ENCODE results near the gene LAMB2. TPM values are rescaled to one million over a fixed set of nuclear protein-coding genes. Genes with fewer than 3 reads are reported as not detected.

The LAMB2 gene
- total and polyA plus RNA-seq, 9 donors = 408 to 681 (median 491) TPM

DNA sequence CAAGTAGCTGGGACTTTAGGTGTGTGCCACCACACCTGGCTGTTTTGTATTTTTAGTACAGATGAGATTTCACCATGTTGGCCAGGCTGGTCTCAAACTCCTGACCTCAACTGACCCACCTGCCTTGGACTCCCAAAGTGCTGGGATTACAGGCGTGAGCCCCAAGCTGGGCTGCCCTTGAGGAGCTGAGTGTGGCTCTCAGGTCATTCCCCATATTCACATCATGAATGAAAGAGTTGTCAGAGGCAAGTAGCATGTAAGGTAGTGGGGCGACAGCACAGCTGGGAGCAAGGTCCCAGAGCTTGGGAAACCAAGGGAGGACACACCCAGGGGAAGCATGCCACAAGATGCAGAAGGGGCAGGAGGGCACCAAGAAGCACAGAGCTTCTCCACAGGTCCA is 28.3 kb upstream of the LAMB2 start:
- intact Hi-C loops (cut with DNase I) = loop anchor here in 2 of 4 donors (5.0 to 10.0 kb wide), 2 partner anchors 34 to 284 kb away; no protein-coding TSS in a partner anchor
- H3K4me3 ChIP-seq = no peak overlapping the region
- WGBS, 3 donors = 93 to 97% (median 94%) methylated on average over 2 of the region's 2 CpGs
- H3K9me3 ChIP-seq = no peaks in the 10 kb centered on the region
- TF ChIP-seq EP300 (IDR thresholded peaks at IDR 0.05) (no peak), CTCF (IDR thresholded peaks at IDR 0.05) (no peak), POLR2A (IDR thresholded peaks at IDR 0.05) (no peak)
- no peak overlapping the region for H3K27ac ChIP-seq
- no peaks in the 10 kb centered on the region for H3K27me3 ChIP-seq
- H3K4me1 ChIP-seq (ENCODE audit: insufficient read depth) = no peaks in the 10 kb centered on the region
- no peak for DNase-seq
- no peaks in the 10 kb centered on the region for H3K36me3 ChIP-seq

GRCh38 chr3:49158792-49159191 is 25.9 kb upstream of the LAMB2 start:
- Histone ChIP-seq H3K4me1 (ENCODE audit: insufficient read depth) (no peaks in the 10 kb centered on the region), H3K27me3 (no peaks in the 10 kb centered on the region), H3K4me3 (no peak overlapping the region), H3K36me3 (no peaks in the 10 kb centered on the region), H3K9me3 (no peaks in the 10 kb centered on the region), H3K27ac (no peak overlapping the region)
- 54 to 82% (median 62%) methylated on average over 2 of the region's 2 CpGs for WGBS, 3 donors
- no peak for DNase-seq
- intact Hi-C loops (cut with DNase I) = no loop called here
- TF ChIP-seq EP300 (IDR thresholded peaks at IDR 0.05) = no peak
- no peak for TF ChIP-seq POLR2A (IDR thresholded peaks at IDR 0.05)
- TF ChIP-seq CTCF (IDR thresholded peaks at IDR 0.05) = no peak

DNA sequence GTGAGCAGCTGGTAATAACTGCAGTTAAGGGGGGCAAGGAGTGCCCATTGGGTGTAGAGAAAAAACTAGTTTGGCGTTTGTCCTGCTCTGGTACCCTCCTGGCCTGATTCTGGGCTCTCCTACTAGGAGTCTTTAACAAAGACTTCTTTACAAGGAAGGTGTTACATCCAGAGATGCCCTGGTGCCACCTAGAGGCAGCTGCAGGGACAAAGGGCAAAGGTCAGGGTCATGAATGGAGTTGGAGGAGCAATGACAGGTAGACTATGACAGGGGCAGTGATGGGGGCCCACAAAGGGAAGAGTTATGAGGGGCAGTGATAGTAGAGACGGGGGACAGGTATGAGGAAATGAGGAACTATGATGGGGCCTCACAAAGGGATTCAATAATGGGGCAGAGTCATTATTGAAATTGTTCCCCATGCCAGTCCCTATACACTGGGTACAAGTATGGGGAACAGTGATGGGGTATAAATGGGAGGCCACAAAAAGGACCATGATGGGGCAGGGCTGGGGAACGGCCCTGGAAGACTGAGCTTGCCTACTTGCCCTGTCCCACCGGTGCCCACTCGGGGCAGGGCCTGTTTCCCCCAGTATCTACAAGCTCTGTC is 25.4 kb upstream of the LAMB2 start:
- Histone ChIP-seq H3K4me3 (no peak overlapping the region), H3K36me3 (no peaks in the 10 kb centered on the region), H3K27ac (no peak overlapping the region), H3K9me3 (no peaks in the 10 kb centered on the region), H3K4me1 (ENCODE audit: insufficient read depth) (no peaks in the 10 kb centered on the region), H3K27me3 (no peaks in the 10 kb centered on the region)
- intact Hi-C loops (cut with DNase I) = no loop called here
- TF ChIP-seq POLR2A (IDR thresholded peaks at IDR 0.05) = no peak
- no peak for TF ChIP-seq EP300 (IDR thresholded peaks at IDR 0.05)
- TF ChIP-seq CTCF (IDR thresholded peaks at IDR 0.05) = no peak
- 61 to 69% (median 64%) methylated on average over 5 of the region's 5 CpGs for WGBS, 3 donors
- no peak for DNase-seq

- no peaks in the 10 kb centered on the region for H3K9me3 ChIP-seq
- no peak for DNase-seq
- 33 to 43% (median 35%) methylated on average over 1 of the region's 1 CpG for WGBS, 3 donors
- no peaks in the 10 kb centered on the region for H3K27me3 ChIP-seq
- H3K4me3 ChIP-seq = no peak overlapping the region
- no peak for TF ChIP-seq CTCF (IDR thresholded peaks at IDR 0.05)
- TF ChIP-seq POLR2A (IDR thresholded peaks at IDR 0.05) = no peak
- TF ChIP-seq EP300 (IDR thresholded peaks at IDR 0.05) = no peak
- intact Hi-C loops (cut with DNase I) = no loop called here
- H3K4me1 ChIP-seq (ENCODE audit: insufficient read depth) = no peaks in the 10 kb centered on the region
- H3K27ac ChIP-seq = no peak overlapping the region
- H3K36me3 ChIP-seq = no peaks in the 10 kb centered on the region
These were observed 24.4 kb upstream of the LAMB2 start for GRCh38 chr3:49157289-49157688.
